DMS153 treated with DMSO at 0.1 percent for 48 hours (cell line): ENCODE results near the gene MLF1.

Experiments used
- DNase-seq: peaks from one replicate; lab custom pipeline; 2025; ENCODE audit not compliant: unreplicated experiment; lab: John Stamatoyannopoulos, UW

MLF1 gene

DNA sequence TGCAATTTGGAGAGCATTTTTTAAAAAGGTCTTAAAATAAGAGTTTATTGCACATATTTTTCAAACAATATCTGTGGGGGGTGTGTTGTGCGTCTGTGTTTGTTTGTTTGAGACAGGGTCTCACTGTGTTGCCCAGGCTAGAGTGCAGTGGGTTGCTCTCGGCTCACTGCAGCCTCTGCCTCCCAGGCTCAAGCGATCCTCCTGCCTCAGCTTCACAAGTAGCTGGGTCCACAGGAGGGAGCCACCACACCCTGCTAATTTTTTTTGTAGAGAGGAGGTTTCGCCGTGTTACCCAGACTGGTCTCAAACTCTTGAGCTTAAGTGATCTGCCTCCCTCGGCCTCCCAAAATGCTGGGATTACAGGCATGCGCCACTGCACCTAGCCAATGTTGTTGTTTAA, 2.7 kb downstream of the MLF1 start:
- no peak for DNase-seq

DNA sequence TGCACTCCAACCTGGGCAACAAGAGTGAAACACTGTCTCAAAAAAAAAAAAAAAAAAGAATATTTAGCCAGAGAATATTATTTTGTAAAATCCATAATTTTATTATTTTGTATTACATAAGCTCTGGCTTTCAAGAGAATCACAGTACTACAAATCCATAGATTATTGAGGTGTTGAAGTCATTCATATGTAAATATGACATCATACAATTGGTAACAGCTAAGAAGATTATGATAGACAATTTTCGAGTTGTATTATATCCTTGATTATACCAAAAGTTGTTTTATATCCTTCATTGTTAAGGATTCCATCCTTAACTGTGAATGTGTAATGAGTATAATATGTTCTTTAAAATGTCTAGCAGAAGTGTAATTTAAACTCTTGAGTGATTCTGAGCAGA, 3.7 kb downstream of the MLF1 start:
- DNase-seq: no peak

DNA sequence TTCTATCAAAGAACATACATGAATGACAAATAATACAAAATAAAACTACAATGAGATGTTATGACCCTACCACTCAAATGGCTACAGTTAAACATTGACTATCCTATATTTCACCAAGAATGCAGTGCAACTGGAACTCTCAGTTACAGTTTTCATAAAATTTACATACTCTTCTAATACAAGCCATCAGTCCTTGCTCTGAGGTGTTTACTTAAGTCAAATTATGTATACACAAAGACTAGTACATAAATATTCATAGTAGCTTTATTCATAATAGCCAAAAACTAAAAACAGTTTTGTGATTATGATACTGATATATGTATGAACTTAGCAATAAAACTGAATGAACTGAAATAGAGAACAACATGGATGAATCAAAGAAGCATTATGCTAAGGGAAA, 19.2 kb downstream of the MLF1 start:
- DNase-seq: no peak

DNA sequence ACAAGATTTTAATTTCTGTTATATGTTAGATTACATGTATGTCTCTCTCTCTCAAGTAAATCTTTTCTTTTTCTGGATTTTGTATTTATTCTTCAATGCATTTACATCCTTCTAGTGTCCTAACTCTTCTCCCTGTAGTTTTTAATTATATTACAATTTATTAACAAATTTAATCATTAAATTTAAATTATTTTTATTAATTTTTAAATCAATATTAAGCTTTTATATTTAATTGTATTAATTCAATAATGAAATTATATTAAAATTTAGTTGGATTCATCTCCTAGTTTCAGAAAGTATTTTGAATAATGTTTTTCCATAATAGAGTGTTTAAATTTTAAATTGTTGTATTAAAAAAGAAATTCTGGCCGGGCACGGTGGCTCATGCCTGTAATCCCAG, 29.8 kb downstream of the MLF1 start:
- DNase-seq: no peak

DNA sequence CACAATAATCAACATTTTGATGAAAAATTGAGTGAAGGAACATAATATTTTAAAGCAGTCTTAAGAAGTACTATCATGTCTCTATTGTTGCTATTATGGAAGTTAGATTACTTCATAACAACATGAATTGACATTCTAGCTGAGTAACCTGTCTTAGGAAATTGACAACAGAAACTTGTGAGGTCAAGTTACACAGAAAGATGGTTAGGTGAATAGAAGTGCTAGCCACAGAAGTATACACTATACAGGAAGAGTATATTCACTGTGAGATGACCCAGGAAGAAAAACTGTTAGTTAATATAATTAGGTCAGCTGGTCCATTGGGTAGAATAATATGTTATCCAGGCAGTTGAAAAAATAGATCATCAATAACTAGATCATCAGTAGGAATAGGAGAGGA, 31.2 kb downstream of the MLF1 start:
- DNase-seq: no peak

DNA sequence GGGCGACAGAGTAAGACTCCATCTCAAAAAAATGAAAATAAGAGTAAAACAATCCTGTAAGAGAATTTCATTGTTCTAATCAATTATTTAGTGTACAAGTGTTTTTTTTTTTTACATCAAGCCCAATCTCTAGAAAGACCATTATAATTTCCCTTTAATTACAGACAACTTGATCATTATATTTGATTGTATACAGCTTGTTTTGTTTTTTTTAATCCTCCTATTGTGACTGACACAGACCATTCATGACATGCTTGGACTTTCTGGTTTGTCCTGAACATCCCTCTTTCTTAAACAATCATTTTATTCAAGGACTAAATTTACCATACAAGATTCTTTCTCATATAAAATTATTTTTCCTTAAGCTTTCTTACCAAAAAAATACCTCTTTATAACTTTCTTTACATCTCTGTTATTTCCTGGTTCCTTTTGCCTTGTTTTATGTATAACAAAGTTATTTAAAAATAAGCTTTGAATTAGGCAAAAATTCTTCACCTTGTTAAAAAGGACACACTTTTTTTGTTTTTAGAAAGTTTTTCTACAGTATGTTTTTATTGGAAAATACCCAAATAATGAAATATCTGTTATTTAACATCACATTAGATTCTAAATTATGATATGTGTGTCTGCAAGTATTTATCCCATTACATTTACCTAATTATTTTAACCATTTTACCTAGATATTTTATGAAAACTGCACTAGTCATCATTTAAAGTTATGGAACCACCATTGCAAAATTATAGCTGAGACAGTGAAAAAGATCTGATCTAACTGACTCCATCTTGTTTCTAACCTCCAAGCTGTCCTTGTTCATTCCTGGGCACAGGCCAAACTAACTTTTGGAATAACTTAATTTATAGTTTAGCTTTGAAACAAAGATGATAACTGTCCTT, 47.2 kb downstream of the MLF1 start:
- DNase-seq: no peak

DNA sequence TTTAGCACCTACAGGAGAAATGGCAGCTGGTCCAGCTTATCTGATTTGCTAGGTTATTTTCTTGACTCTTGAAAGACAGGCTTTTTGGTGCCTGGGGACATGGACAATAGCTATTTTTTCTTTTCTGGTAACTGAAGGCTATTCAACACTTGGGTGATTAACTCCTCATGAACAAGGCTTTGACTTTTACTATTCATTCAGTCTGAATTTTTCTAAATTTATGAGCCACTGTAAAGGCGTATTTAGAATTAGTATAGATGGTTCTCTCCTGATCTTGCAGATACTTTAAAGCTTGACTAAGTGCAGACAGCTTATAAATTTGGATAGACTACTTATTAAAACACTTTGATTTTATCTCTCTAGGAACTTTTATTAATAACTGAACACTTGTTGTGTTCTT, 54.9 kb downstream of the MLF1 start:
- no peak for DNase-seq

DNA sequence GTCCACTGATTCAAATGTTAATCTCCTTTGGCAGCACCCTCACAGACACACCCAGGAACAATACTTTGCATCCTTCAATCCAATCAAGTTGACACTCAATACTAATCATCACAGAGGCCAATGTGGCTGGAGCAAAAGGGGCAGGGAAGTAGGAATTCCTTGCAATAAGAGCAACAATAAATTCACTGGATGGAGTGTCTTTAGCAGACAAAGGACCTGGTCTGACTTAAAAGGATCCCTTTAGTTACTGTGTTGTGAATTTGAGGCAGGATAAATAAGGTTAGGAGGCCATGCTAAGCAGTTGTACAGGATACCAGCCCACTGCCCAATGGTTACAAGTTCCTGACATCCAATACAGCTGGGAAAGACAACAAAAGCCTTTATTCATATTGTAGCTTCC, 61.0 kb downstream of the MLF1 start:
- no peak for DNase-seq

DNA sequence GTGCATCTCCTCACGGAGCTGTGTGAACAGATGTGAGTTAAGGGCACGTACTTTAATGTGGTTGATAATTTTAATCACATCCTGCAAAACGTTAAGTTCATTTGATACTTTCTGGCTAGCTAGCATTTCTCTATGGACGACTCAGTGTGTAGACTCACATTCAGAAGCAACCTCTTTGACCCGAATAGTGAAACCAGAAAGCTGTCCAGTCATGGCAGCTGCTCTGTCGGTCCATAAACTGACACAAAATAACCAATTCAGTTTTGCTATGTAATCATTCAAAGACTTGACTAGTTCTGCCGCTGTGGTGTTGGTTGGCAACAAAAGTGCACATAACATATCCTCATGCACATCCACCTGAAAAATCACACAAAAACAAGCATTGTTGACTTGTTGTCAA, 69.7 kb downstream of the MLF1 start:
- DNase-seq: no peak

DNA sequence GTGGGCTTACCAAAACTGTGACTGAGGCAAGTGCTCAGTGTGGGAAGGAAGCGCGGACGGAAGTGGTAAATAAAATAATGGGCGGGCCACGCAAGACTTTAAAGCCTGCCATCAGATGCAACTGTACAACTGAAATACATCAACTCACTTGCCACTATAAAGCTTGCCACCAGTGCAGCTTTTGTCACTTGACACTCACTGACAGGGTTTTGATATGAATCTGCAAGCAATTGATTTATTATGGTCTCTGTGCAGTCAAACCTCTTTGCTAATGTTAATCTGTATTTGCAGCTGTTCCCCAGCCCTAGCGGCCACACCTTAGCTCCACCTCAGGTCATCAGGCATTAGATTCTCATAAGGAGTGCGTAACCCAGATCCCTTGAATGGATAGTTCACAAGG, 71.0 kb downstream of the MLF1 start:
- DNase-seq: no peak

DNA sequence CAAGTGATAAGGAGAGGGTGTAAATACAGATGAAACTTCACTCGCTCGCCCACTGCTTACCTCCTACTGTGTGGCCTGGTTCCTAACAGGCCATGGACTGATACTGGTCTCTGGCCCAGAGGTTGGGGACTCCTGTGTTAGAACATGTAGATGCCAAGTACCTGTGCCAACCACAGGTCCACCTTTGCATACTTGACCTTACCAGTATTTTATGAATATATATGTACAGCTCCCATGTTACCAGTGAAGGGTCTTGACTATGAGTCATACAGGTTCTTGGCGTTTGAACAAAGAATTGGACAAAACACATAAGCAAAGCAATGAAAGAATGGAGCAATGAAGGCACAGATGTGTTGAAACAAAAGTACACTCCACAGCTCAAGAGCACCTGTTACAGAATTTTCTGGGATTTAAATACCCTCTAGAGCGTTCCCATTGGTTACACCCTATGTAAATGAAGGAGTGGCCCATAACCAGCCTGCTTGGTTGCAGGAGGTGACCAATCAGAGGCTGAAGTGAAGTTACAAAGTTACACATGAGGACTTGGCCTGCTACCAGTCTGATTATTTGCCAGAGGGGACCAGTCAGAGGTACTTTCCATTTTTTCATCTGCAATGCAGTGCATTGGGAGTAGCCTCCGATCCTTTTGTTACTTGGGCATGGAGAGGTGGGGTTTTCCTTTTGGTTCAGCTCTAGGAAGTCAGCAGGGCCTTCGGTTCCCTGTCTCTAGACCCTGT, 71.6 kb downstream of the MLF1 start:
- DNase-seq: no peak

DNA sequence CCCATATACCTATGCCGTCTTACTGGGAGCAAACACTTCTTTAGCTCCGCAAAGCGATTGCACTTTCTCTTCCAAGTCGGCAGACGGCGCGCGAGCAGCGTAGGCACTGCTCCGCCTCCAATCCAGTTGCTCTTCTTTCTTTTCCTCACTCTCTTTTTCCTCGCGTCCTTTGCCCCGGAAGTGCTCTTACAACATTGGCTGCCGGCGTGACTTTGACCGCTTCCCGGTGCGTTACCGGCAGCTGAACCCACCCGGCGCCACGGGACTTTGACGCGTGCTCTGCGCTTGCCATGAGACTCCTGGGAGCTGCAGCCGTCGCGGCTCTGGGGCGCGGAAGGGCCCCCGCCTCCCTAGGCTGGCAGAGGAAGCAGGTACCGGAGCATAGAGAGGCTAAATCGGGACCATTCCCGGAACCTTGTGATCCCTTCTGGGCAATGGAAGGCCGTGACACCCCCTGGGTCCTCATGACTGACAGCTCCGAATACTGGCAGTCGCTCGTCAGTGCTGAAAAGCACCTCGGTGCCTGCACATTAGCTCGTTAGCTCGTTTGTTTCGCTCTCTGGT, 73.4 kb downstream of the MLF1 start, which contains the start of gene GFM1:
GFM1 (plus strand) TSS at position 183 of the 564 bp plus-strand sequence; CDS start at position 291, 108 bp downstream.
- peak; percentile 98 for DNase-seq

DNA sequence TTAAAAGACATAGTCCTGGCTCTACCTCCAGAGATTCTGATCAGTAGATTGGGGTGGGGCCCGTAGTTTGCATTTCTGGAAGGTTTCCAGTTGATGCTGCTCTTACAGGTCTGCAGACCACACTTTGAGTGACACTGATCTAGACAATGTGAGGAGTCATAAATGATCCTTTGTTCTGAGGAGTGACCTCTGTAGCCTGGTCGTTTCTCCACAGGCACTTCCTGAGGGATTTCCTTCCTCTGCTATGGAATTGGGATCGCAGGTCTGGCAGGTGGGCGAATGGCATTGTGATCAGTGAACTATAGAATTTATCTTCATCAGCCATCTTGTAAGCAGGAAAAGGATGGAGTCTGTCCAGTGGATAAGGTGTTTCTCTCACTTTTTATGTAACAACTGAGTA, 78.8 kb downstream of the MLF1 start:
- DNase-seq: no peak

DNA sequence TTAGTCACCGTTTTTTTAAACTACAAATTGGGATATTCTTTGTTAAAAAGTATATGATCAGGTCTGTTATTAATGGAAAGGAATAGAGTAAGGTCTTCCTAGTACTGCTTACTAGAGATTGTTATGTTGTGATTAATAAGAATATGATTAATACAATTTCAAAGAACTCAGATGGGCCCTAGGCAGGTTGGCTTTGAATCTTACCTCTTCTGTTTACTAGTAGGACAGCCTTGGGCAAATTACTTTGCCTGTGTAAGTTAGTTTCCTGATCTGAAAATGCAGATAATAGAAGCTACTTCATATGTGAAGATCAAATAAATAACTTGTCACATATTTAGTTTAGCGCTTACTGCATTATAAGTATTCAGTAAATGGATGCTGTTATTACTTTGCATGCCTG, 80.2 kb downstream of the MLF1 start:
- no peak for DNase-seq

DNA sequence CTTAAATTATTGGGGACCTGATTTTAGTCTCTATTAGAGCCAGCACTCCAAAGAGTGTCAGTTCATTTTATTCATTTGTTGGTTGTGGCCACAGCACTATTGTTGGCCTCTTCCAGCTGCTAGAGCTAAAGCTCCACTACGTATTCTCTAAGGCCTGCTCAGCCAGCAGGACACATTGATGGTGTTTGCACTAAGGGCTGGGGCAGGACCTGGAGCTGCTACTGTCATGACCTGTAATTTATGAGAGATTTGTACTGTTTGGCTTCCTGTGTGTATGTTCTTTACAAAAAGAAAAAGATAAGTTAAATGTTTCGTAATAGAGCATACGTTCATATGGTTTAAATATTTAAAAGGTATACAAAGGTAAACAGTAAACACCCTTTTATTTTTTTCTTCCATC, 81.5 kb downstream of the MLF1 start:
- no peak for DNase-seq
